MCF 10A (cell line): ENCODE results near the gene HOXB3. TPM values are rescaled to one million over a fixed set of nuclear protein-coding genes. Genes with fewer than 3 reads are reported as not detected.
A peak's percentile ranks its signal among the peaks of the same experiment; 100 is the strongest.

Experiments used
- BruUV-seq: library from RNA; stranded (reverse); fragments of 400-500 nt; replicated peaks from 2 replicates; lab custom pipeline; 2021; lab: Mats Ljungman, UMichigan
- CTCF ChIA-PET: fragments of 300-600 bp; sonication (Branson Sonifier 250); formaldehyde crosslinking; extraction: SDS; loops from one replicate; lab custom pipeline; 2021; ENCODE audit warnings: antibody characterized with exemption, inconsistent platforms; lab: Yijun Ruan, JAX
- POLR2A ChIA-PET: fragments of 300-600, 350-650 bp; sonication (Branson Sonifier 250); formaldehyde crosslinking; extraction: SDS; loops from one replicate; lab custom pipeline; 2020; ENCODE audit warnings: antibody characterized with exemption, inconsistent platforms; lab: Yijun Ruan, JAX
- DNase-seq: peaks from one replicate; pipeline ENCODE4 v3.0.0-alpha.2; 2018; ENCODE audit not compliant: unreplicated experiment
- H3K27ac Mint-ChIP-seq: one replicate; pipeline ENCODE4 v1.8.0; 2022; ENCODE audit warnings: mild to moderate bottlenecking, low read depth, mixed read lengths; ENCODE audit not compliant: unreplicated experiment
- H3K27me3 Mint-ChIP-seq: one replicate; pipeline ENCODE4 v1.8.0; 2022; ENCODE audit warnings: mixed read lengths; ENCODE audit not compliant: insufficient read depth, unreplicated experiment
- H3K36me3 Mint-ChIP-seq: one replicate; pipeline ENCODE4 v1.8.0; 2022; ENCODE audit warnings: mild to moderate bottlenecking, moderate library complexity, mixed read lengths; ENCODE audit not compliant: insufficient read depth, unreplicated experiment
- H3K4me1 Mint-ChIP-seq: one replicate; pipeline ENCODE4 v1.8.0; 2022; ENCODE audit warnings: mixed read lengths; ENCODE audit not compliant: insufficient read depth, unreplicated experiment
- H3K4me3 Mint-ChIP-seq: one replicate; pipeline ENCODE4 v1.8.0; 2022; ENCODE audit warnings: mild to moderate bottlenecking, moderate library complexity, mixed read lengths; ENCODE audit not compliant: unreplicated experiment
- H3K9me3 Mint-ChIP-seq: one replicate; pipeline ENCODE4 v1.8.0; 2022; ENCODE audit warnings: mixed read lengths; ENCODE audit not compliant: unreplicated experiment
- intact Hi-C: fragments of 100-400 bp; cut with micrococcal nuclease; formaldehyde crosslinking; loops from 2 replicates; pipeline ENCODE4 v1.14.1; 2022
- total RNA-seq: library from RNA; stranded (reverse); gene quantifications from 2 replicates; pipeline ENCODE4 v1.2.3, GENCODE V29; 2022
- TF ChIP-seq, protein P1 (sequence below): fragments of 200-600 bp; IDR thresholded peaks from one replicate; pipeline ENCODE4 v1.8.0; 2022; ENCODE audit warnings: antibody characterized with exemption, mild to moderate bottlenecking; ENCODE audit not compliant: unreplicated experiment

HOXB3 gene
- total RNA-seq, 1 experiment from 2014 or later, result 0.79 TPM

DNA sequence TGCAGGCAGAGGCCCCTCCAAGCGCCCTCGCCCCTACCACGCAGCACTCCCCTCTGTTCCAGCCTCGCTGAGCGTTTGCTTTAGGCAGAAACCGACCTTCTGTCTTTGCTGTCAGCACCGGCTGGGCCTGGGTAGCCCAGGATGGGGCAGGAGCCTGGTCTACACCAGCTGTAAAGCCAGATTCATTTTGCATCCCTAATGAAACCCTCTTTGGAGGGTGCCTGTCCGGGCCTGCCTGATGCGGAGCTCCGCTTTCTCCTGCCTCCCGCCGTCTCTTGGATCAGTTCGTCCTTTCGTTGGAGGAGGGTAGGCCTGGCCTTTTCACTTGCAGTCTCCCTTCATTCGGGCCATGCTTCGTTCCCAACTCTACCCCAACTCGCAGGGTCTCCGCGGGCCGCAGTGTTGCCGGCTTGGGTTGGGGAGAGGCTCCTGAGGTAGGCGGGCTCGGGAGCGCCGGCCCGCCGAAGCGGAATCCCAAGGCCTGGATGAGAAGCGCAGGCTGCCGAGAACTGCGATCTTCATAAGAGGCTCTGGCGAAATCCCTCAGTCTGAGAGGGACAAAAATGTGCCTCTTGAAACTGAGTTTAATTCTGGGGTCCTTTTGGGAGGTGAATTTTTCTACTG, 29.9 kb upstream of the HOXB3 start:
- Mint-ChIP-seq H3K9me3 (no peaks in the 10 kb centered on the region), H3K27me3 (peaks cover 100% of the 10 kb centered on the region), H3K36me3 (peaks cover 7% of the 10 kb centered on the region), H3K27ac (no peak overlapping the region), H3K4me1 (peaks cover 4% of the 10 kb centered on the region), H3K4me3 (no peak overlapping the region)
- no peak for DNase-seq
- no TSS peak for BruUV-seq
- CTCF ChIA-PET, result interaction anchor here (0.7 to 2.7 kb wide), 7 partner anchors 32 to 453 kb away, joined by 3 to 10 read pairs (median 3); no protein-coding TSS in a partner anchor
- TF ChIP-seq, protein P1, sequence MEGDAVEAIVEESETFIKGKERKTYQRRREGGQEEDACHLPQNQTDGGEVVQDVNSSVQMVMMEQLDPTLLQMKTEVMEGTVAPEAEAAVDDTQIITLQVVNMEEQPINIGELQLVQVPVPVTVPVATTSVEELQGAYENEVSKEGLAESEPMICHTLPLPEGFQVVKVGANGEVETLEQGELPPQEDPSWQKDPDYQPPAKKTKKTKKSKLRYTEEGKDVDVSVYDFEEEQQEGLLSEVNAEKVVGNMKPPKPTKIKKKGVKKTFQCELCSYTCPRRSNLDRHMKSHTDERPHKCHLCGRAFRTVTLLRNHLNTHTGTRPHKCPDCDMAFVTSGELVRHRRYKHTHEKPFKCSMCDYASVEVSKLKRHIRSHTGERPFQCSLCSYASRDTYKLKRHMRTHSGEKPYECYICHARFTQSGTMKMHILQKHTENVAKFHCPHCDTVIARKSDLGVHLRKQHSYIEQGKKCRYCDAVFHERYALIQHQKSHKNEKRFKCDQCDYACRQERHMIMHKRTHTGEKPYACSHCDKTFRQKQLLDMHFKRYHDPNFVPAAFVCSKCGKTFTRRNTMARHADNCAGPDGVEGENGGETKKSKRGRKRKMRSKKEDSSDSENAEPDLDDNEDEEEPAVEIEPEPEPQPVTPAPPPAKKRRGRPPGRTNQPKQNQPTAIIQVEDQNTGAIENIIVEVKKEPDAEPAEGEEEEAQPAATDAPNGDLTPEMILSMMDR, result no peak
- POLR2A ChIA-PET, result no interaction called here
- intact Hi-C loops, result loop anchor here (2.0 kb wide), 1 partner anchor 467 kb away; no protein-coding TSS in a partner anchor

DNA sequence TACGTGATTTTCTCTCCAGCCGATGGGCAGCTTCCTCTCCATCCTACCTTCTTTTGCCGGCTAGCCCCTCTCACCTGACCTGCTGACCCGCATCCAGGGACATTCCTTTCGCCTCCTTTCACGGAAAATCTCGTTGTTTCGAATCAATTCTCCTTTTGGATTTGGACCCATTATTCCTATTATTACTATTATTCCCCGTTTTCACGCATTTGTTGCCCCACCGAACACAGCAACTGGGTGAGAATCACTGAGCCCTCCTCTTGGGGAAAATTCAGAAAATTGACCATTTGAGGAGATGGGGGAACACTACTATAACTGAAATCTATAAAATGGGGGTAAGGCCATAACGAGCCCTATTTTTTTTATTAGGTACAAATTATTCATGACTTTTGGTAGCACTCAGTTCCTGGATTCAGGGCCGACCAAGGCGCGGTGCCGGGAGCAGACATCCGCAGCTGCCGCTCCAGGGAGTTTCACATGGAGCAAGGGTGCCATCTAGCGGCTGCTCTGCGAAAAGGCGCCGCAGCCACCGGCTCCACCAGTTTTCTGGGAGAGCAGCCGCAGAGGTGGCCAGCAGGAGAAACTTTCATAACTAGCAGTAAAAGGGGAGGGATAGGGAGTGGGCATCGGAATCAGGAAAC, 28.3 kb upstream of the HOXB3 start:
- Mint-ChIP-seq H3K9me3 (no peaks in the 10 kb centered on the region), H3K4me1 (peaks cover 4% of the 10 kb centered on the region), H3K36me3 (peaks cover 7% of the 10 kb centered on the region), H3K27me3 (peaks cover 100% of the 10 kb centered on the region), H3K27ac (no peak overlapping the region), H3K4me3 (no peak overlapping the region)
- intact Hi-C loops, result loop anchor here (1.0 to 2.0 kb wide), 5 partner anchors 310 to 593 kb away; no protein-coding TSS in a partner anchor
- TF ChIP-seq, protein P1, result peak; percentile 89
- ChIA-PET POLR2A (interaction anchor here (0.6 kb wide), 1 partner anchor 445 kb away, joined by 3 read pairs; no protein-coding TSS in a partner anchor), CTCF (interaction anchor here (0.5 to 2.7 kb wide), 27 partner anchors 9 to 884 kb away, joined by 3 to 10 read pairs (median 4); no protein-coding TSS in a partner anchor)
- no TSS peak for BruUV-seq
- DNase-seq, result peak; percentile 77

DNA sequence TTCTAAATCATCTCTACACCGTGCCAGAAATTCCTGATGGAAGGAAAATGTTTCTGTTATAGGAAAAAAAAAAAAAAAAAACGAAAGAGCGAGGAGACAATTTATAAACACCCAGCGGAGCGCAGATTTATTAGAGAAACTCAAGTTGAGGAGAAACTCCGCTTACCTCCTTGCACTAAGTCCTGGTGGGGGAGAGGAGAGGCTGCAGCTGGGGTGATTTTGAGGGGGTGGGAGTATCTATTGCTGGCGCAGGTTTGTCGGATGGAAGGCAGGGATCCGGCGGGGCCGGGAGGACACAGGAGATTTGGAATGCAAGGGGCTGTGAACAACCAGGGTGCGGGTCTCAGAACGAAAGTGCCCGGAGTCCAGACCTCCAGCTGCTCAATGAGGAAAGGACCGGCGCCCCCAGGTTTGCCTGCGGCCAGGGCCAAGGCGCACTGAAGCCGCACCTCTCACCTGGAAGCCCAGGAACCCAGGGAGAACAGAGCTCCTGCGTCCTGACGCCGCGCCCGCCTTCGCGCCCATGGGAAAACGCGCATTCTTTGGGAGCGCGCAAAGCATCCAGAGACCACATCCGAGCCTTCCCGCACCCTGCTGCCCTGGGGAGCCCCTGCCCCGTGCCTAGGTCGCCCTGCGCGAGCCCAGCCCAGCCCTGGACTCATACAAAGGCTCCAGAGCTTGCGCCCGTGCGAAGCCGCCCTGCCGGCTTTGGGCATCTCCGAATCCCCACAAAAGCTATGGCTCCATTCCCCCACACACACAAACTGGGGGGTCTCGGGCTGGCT, 27.6 kb upstream of the HOXB3 start:
- Mint-ChIP-seq H3K4me3 (no peak overlapping the region), H3K36me3 (peaks cover 7% of the 10 kb centered on the region), H3K27ac (no peak overlapping the region), H3K4me1 (peaks cover 4% of the 10 kb centered on the region), H3K9me3 (no peaks in the 10 kb centered on the region), H3K27me3 (peaks cover 100% of the 10 kb centered on the region)
- intact Hi-C loops, result loop anchor here (1.0 to 2.0 kb wide), 5 partner anchors 309 to 592 kb away; no protein-coding TSS in a partner anchor
- POLR2A ChIA-PET, result interaction anchor here (0.6 kb wide), 1 partner anchor 444 kb away, joined by 3 read pairs; no protein-coding TSS in a partner anchor
- TF ChIP-seq, protein P1, result no peak
- CTCF ChIA-PET, result interaction anchor here (0.5 to 2.7 kb wide), 14 partner anchors 8 to 884 kb away, joined by 3 to 10 read pairs (median 4); partner anchors contain the start of gene HOXB9
- DNase-seq, result no peak
- BruUV-seq, result no TSS peak
